Measurements from ENCODE around the gene DKK1. TPM values are rescaled to one million over a fixed set of nuclear protein-coding genes. Genes with fewer than 3 reads are reported as not detected.

The DKK1 gene
- total RNA-seq, 4 donors from 2014 or later = 0.22 to 28.2 (median 1.9) TPM

DNA sequence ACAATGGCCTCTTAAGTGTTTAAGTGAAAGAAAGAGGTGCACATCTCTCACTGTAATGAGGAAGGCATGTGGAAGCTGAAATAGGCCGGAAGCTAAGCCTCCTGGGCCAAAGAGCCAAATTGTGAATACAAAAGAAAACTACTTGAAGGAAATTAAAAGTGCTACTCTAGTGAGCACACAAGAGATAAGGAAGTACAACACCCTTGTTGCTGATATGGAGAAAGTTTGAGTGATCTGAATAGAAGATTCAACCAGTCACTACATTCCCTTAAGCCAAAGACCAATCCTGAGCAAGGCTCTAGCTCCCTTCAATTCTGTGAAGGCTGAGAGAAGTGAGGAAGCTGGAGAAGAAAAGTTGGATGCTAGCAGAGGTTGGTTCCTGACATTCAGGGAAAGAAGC is 8.2 kb downstream of the DKK1 start:
- TF ChIP-seq, protein P1, sequence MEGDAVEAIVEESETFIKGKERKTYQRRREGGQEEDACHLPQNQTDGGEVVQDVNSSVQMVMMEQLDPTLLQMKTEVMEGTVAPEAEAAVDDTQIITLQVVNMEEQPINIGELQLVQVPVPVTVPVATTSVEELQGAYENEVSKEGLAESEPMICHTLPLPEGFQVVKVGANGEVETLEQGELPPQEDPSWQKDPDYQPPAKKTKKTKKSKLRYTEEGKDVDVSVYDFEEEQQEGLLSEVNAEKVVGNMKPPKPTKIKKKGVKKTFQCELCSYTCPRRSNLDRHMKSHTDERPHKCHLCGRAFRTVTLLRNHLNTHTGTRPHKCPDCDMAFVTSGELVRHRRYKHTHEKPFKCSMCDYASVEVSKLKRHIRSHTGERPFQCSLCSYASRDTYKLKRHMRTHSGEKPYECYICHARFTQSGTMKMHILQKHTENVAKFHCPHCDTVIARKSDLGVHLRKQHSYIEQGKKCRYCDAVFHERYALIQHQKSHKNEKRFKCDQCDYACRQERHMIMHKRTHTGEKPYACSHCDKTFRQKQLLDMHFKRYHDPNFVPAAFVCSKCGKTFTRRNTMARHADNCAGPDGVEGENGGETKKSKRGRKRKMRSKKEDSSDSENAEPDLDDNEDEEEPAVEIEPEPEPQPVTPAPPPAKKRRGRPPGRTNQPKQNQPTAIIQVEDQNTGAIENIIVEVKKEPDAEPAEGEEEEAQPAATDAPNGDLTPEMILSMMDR (IDR thresholded peaks at IDR 0.05) = no peak
- TF ChIP-seq POLR2A (IDR thresholded peaks at IDR 0.05) (no peak), EP300 (IDR thresholded peaks at IDR 0.05) (no peak)
- Histone ChIP-seq H3K4me1 (no peaks in the 10 kb centered on the region), H3K27me3 (no peaks in the 10 kb centered on the region), H3K4me3 (no peak overlapping the region), H3K9me3 (no peaks in the 10 kb centered on the region), H3K36me3 (no peaks in the 10 kb centered on the region), H3K27ac (no peak overlapping the region)
- no peak for DNase-seq (ENCODE audit: low spot score in 2 of 2)
- WGBS, 2 donors = 83 to 86% methylated on average over 1 of the region's 1 CpG

- Histone ChIP-seq H3K27ac (no peak overlapping the region), H3K4me1 (no peaks in the 10 kb centered on the region), H3K4me3 (no peak overlapping the region), H3K27me3 (no peaks in the 10 kb centered on the region), H3K9me3 (no peaks in the 10 kb centered on the region), H3K36me3 (no peaks in the 10 kb centered on the region)
- DNase-seq (ENCODE audit: low spot score in 2 of 2) = no peak
- TF ChIP-seq EP300 (IDR thresholded peaks at IDR 0.05) = no peak
- TF ChIP-seq, protein P1 (IDR thresholded peaks at IDR 0.05) = no peak
- TF ChIP-seq POLR2A (IDR thresholded peaks at IDR 0.05) = no peak
- WGBS, 2 donors = 86 to 100% methylated on average over 1 of the region's 1 CpG
These were observed 8.9 kb downstream of the DKK1 start for GRCh38 chr10:52322936-52323335.

DNA sequence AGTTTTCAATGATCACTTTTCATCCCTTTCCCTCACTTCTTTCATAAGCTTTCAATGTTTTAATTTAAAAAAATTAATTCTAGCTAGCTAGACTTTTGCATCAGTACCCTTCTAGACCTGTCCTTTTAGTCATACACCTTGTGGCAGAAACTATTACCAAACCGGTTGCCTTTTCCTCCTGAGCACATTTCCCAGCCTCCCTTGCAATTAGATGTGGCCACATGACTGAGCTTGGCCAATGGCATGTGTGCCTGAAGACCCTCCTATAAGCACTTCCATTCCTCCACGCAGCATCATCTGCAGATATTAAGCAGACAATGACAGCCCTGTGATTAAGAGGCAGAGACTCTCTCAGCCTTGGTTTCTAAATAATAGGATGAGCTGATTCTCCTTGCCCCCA is 12.3 kb downstream of the DKK1 start:
- Histone ChIP-seq H3K4me3 (no peak overlapping the region), H3K9me3 (no peaks in the 10 kb centered on the region), H3K27me3 (no peaks in the 10 kb centered on the region), H3K36me3 (no peaks in the 10 kb centered on the region), H3K27ac (no peak overlapping the region), H3K4me1 (no peaks in the 10 kb centered on the region)
- 77 to 82% methylated on average over 2 of the region's 2 CpGs for WGBS, 2 donors
- DNase-seq (ENCODE audit: low spot score in 2 of 2) = no peak
- TF ChIP-seq POLR2A (IDR thresholded peaks at IDR 0.05) = no peak
- TF ChIP-seq, protein P1 (IDR thresholded peaks at IDR 0.05) = no peak
- no peak for TF ChIP-seq EP300 (IDR thresholded peaks at IDR 0.05)

- Histone ChIP-seq H3K36me3 (no peaks in the 10 kb centered on the region), H3K4me3 (no peak overlapping the region), H3K4me1 (no peaks in the 10 kb centered on the region), H3K9me3 (no peaks in the 10 kb centered on the region), H3K27ac (no peak overlapping the region), H3K27me3 (no peaks in the 10 kb centered on the region)
- TF ChIP-seq, protein P1 (IDR thresholded peaks at IDR 0.05) = no peak
- TF ChIP-seq EP300 (IDR thresholded peaks at IDR 0.05) = no peak
- TF ChIP-seq POLR2A (IDR thresholded peaks at IDR 0.05) = no peak
- 65 to 66% methylated on average over 3 of the region's 3 CpGs for WGBS, 2 donors
- DNase-seq (ENCODE audit: low spot score in 2 of 2) = no peak
These were observed 17.7 kb downstream of the DKK1 start for GRCh38 chr10:52331638-52332364.

DNA sequence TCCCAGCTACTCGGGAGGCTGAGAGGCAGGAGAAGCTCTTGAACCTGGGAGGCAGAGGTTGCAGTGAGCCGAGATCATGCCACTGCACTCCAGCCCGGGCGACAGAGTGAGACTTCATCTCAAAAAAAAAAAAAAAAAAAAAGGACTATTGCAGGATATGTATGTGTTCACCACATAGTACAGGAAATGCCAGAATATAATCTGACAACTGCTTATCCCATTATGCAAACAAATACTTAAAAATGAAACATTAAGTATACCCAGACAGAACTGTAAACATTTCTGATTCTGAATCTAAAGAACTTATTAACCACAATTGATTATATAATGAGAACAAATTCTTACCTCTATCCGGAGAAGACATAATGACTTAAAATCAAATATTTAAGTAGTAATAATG is 18.7 kb downstream of the DKK1 start:
- no peaks in the 10 kb centered on the region for H3K27me3 ChIP-seq
- TF ChIP-seq EP300 (IDR thresholded peaks at IDR 0.05) = no peak
- no peak for TF ChIP-seq POLR2A (IDR thresholded peaks at IDR 0.05)
- TF ChIP-seq, protein P1 (IDR thresholded peaks at IDR 0.05) = no peak
- no peaks in the 10 kb centered on the region for H3K9me3 ChIP-seq
- no peak overlapping the region for H3K4me3 ChIP-seq
- DNase-seq (ENCODE audit: low spot score in 2 of 2) = no peak
- WGBS, 2 donors = 78 to 88% methylated on average over 5 of the region's 5 CpGs
- H3K27ac ChIP-seq = no peak overlapping the region
- H3K36me3 ChIP-seq = no peaks in the 10 kb centered on the region
- no peaks in the 10 kb centered on the region for H3K4me1 ChIP-seq

All from tibial nerve (tissue), 4 donors.